ENCODE measurements around the gene ACOT13.
"Not testable (repeated sequence)": the region's sequence is repeated elsewhere in the genome, so short reads cannot be mapped to it uniquely, and the experiment has no call there.

Gene ACOT13

DNA sequence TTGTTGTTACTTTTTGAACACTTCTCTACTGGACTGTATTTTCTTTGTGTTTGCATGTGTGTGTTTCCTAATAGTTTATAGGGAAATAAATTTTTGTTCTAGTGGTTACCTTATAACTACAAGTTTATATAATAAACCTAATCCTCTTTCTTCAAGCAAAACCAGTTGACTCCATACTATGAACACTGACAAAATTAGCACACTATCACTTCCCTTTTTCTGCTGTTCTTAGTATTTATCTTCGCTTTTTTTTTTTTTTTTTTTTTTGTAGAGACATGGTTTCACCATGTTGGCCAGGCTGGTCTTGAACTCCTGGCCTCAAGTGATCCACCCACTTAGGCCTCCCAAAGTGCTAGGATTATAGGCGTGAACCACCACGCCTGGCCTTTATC is 77.1 kb downstream of the ACOT13 start:
- Histone ChIP-seq H3K4me3 (ENCODE audit: low read length) (peak overlapping the region; percentile 64), H3K27me3 (ENCODE audit: low read depth, low read length) (no peaks in the 10 kb centered on the region), H3K4me2 (ENCODE audit: low read length) (peak overlapping the region; percentile 62), H3K79me2 (ENCODE audit: low read length) (no peaks in the 10 kb centered on the region), H2AFZ (ENCODE audit: low read depth, low read length) (no peak overlapping the region), H3K27ac (ENCODE audit: low read length) (peak overlapping the region; percentile 94), H3K9ac (ENCODE audit: low read length) (peak overlapping the region; percentile 52; the same call in 1 of the 2 replicates), H3K4me1 (ENCODE audit: low read length) (peaks cover 33% of the 10 kb centered on the region), H3K36me3 (replicated peaks; ENCODE audit: low read depth, low read length) (no peaks in the 10 kb centered on the region), H4K20me1 (ENCODE audit: insufficient read depth, low read length) (no peaks in the 10 kb centered on the region), H3K9me3 (ENCODE audit: insufficient read depth, low read length) (no peaks in the 10 kb centered on the region; the same call in 1 of the 2 replicates)
- TF ChIP-seq CTCF (IDR thresholded peaks at IDR 0.05; ENCODE audit: low read depth, low read length) (no peak), EZH2phosphoT487 (IDR thresholded peaks at IDR 0.05; ENCODE audit: low read depth) (no peak)

DNA sequence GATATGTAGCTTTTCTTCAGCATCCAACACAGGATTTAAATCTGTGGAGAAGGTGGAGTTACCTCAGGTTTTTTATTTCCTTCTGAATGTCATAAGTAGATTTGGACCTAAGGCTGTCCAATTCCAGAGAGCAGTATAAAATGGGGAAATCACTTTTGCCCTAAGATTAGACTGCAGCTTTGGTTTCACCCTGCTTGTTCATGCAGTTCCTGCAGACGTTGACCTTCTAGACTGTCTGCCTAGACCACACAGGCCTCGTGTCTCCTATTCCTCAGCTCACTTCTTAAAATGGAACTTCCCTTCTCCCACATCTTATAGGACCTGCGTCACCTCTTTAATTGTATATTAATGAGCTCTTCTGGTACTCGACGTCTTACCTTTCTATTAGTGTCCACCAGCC is 78.0 kb downstream of the ACOT13 start:
- Histone ChIP-seq H3K27me3 (ENCODE audit: low read depth, low read length) (no peaks in the 10 kb centered on the region), H2AFZ (ENCODE audit: low read depth, low read length) (no peak overlapping the region), H3K79me2 (ENCODE audit: low read length) (no peaks in the 10 kb centered on the region), H4K20me1 (ENCODE audit: insufficient read depth, low read length) (no peaks in the 10 kb centered on the region), H3K36me3 (replicated peaks; ENCODE audit: low read depth, low read length) (no peaks in the 10 kb centered on the region), H3K27ac (ENCODE audit: low read length) (no peak overlapping the region), H3K4me3 (ENCODE audit: low read length) (no peak overlapping the region), H3K9ac (ENCODE audit: low read length) (no peak overlapping the region), H3K9me3 (ENCODE audit: insufficient read depth, low read length) (no peaks in the 10 kb centered on the region; the same call in 1 of the 2 replicates), H3K4me1 (ENCODE audit: low read length) (peaks cover 37% of the 10 kb centered on the region), H3K4me2 (ENCODE audit: low read length) (no peak overlapping the region)
- TF ChIP-seq EZH2phosphoT487 (IDR thresholded peaks at IDR 0.05; ENCODE audit: low read depth) (no peak), CTCF (IDR thresholded peaks at IDR 0.05; ENCODE audit: low read depth, low read length) (no peak)

DNA sequence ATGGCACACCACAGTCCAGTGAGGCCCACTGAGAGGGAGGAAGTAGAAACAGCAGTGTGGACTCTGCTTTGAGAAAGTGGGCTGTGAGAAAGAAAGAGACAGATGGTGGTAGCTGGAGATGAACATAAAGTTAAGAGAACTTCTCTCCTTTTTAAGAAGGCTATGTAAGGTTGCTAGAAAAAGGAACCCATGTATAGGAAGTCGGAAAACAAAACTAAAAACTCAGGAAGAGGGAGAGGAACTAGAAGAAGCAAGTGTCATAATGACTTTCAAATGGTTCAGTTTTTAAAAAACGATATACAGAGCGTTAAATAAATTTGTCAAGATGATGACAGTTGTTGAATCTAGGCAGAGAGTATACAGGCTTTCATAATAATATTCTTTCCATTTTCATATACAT is 82.4 kb downstream of the ACOT13 start:
- no peaks in the 10 kb centered on the region for H3K27me3 ChIP-seq (ENCODE audit: low read depth, low read length)
- no peaks in the 10 kb centered on the region for H3K36me3 ChIP-seq (replicated peaks; ENCODE audit: low read depth, low read length)
- TF ChIP-seq CTCF (IDR thresholded peaks at IDR 0.05; ENCODE audit: low read depth, low read length) = no peak
- no peak for TF ChIP-seq EZH2phosphoT487 (IDR thresholded peaks at IDR 0.05; ENCODE audit: low read depth)
- H4K20me1 ChIP-seq (ENCODE audit: insufficient read depth, low read length) = no peaks in the 10 kb centered on the region
- H3K9ac ChIP-seq (ENCODE audit: low read length) = no peak overlapping the region
- peaks cover 16% of the 10 kb centered on the region for H3K4me1 ChIP-seq (ENCODE audit: low read length)
- H2AFZ ChIP-seq (ENCODE audit: low read depth, low read length) = no peak overlapping the region
- H3K4me3 ChIP-seq (ENCODE audit: low read length) = no peak overlapping the region
- peak overlapping the region; percentile 7; the same call in 1 of the 2 replicates for H3K4me2 ChIP-seq (ENCODE audit: low read length)
- 0 out of 2 replicates have a peak, but pooled peaks cover 3% of the 10 kb centered on the region for H3K9me3 ChIP-seq (ENCODE audit: insufficient read depth, low read length)
- H3K27ac ChIP-seq (ENCODE audit: low read length) = no peak overlapping the region
- no peaks in the 10 kb centered on the region for H3K79me2 ChIP-seq (ENCODE audit: low read length)

DNA sequence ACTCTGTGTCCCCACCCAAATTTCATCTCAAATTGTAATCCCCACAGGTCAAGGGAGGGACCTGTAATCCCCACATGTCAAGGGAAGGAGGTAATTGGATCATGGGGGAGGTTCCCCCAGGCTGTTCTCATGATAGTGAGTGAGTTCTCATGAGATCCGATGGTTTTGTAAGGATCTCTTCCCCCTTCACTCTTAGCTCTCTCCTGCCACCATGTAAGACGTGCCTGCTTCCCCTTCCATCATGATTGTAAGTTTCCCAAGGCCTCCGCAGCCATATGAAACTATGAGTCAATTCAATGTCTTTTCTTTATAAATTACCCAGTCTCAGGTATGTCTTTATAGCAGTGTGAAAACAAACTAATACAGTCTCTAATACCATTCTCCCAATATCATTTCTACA is 84.0 kb downstream of the ACOT13 start:
- not testable (repeated sequence) for H3K9me3 ChIP-seq (ENCODE audit: insufficient read depth, low read length); H3K4me1 ChIP-seq (ENCODE audit: low read length); H3K27ac ChIP-seq (ENCODE audit: low read length); H3K36me3 ChIP-seq (replicated peaks; ENCODE audit: low read depth, low read length); H2AFZ ChIP-seq (ENCODE audit: low read depth, low read length); H3K79me2 ChIP-seq (ENCODE audit: low read length); H3K9ac ChIP-seq (ENCODE audit: low read length); H3K4me2 ChIP-seq (ENCODE audit: low read length); H3K4me3 ChIP-seq (ENCODE audit: low read length); H4K20me1 ChIP-seq (ENCODE audit: insufficient read depth, low read length); H3K27me3 ChIP-seq (ENCODE audit: low read depth, low read length)

- no peak overlapping the region for H3K4me2 ChIP-seq (ENCODE audit: low read length)
- no peak overlapping the region for H3K4me3 ChIP-seq (ENCODE audit: low read length)
- TF ChIP-seq CTCF (IDR thresholded peaks at IDR 0.05; ENCODE audit: low read depth, low read length) (no peak), EZH2phosphoT487 (IDR thresholded peaks at IDR 0.05; ENCODE audit: low read depth) (no peak)
- H2AFZ ChIP-seq (ENCODE audit: low read depth, low read length) = no peak overlapping the region
- no peaks in the 10 kb centered on the region for H3K79me2 ChIP-seq (ENCODE audit: low read length)
- H3K27me3 ChIP-seq (ENCODE audit: low read depth, low read length) = no peaks in the 10 kb centered on the region
- H3K27ac ChIP-seq (ENCODE audit: low read length) = no peak overlapping the region
- H3K9me3 ChIP-seq (ENCODE audit: insufficient read depth, low read length) = 0 out of 2 replicates have a peak, but pooled peaks cover 3% of the 10 kb centered on the region
- H3K4me1 ChIP-seq (ENCODE audit: low read length) = peaks cover 7% of the 10 kb centered on the region
- no peak overlapping the region for H3K9ac ChIP-seq (ENCODE audit: low read length)
- no peaks in the 10 kb centered on the region for H4K20me1 ChIP-seq (ENCODE audit: insufficient read depth, low read length)
- H3K36me3 ChIP-seq (replicated peaks; ENCODE audit: low read depth, low read length) = no peaks in the 10 kb centered on the region
Measured at GRCh38 chr6:24752503-24752902, 85.6 kb downstream of the ACOT13 start.
